ENCODE data around the gene CCDC83. TPM values are rescaled to one million over a fixed set of nuclear protein-coding genes. Genes with fewer than 3 reads are reported as not detected.

CCDC83 gene
- total RNA-seq, 4 donors from 2014 or later = not detected

GRCh38 chr11:85810521-85810870 lies 44.7 kb upstream of the CCDC83 start:
- no peak for DNase-seq (ENCODE audit: low spot score in 2 of 2)
- 5 to 7% methylated on average over 10 of the region's 10 CpGs for WGBS, 2 donors
- peak overlapping the region; percentile 22 for H3K4me3 ChIP-seq (ENCODE audit: low read depth, poor library complexity, severe bottlenecking)
- TF ChIP-seq CTCF (IDR thresholded peaks at IDR 0.05) = no peak
- TF ChIP-seq POLR2A (IDR thresholded peaks at IDR 0.05) = no peak
- intact Hi-C loops (cut with DNase I; ENCODE audit: low total_unique reads) = no loop called here

- peak within 1 kb of the TSS; percentile 22 for H3K4me3 ChIP-seq (ENCODE audit: low read depth, poor library complexity, severe bottlenecking)
- DNase-seq (ENCODE audit: low spot score in 2 of 2) = peak; percentile 37 to 89
- TF ChIP-seq CTCF (IDR thresholded peaks at IDR 0.05) = no peak
- WGBS, 2 donors = 1% methylated on average over 38 to 39 of the region's 72 CpGs
- intact Hi-C loops (cut with DNase I; ENCODE audit: low total_unique reads) = no loop called here
Observed at GRCh38 chr11:85810871-85811611, 44.1 kb upstream of the CCDC83 start, which contains the start of gene SYTL2. TSS of gene SYTL2 (minus strand) at chr11:85811141. CDS start at chr11:85757725, 53,416 bp downstream.

GRCh38 chr11:85811624-85812023 lies 43.6 kb upstream of the CCDC83 start:
- TF ChIP-seq CTCF (IDR thresholded peaks at IDR 0.05) = no peak
- TF ChIP-seq POLR2A (IDR thresholded peaks at IDR 0.05) = no peak
- 76 to 82% methylated on average over 13 of the region's 13 CpGs for WGBS, 2 donors
- intact Hi-C loops (cut with DNase I; ENCODE audit: low total_unique reads) = no loop called here
- DNase-seq (ENCODE audit: low spot score in 2 of 2) = no peak
- H3K4me3 ChIP-seq (ENCODE audit: low read depth, poor library complexity, severe bottlenecking) = no peak overlapping the region

- TF ChIP-seq CTCF (IDR thresholded peaks at IDR 0.05) = no peak
- no peak for TF ChIP-seq POLR2A (IDR thresholded peaks at IDR 0.05)
- WGBS, 2 donors = 75 to 81% methylated on average over 9 of the region's 9 CpGs
- no peak for DNase-seq (ENCODE audit: low spot score in 2 of 2)
- intact Hi-C loops (cut with DNase I; ENCODE audit: low total_unique reads) = no loop called here
- no peak overlapping the region for H3K4me3 ChIP-seq (ENCODE audit: low read depth, poor library complexity, severe bottlenecking)
Observed at GRCh38 chr11:85813721-85814120, 41.5 kb upstream of the CCDC83 start.

- WGBS, 2 donors = 78 to 80% methylated on average over 4 of the region's 4 CpGs
- intact Hi-C loops (cut with DNase I; ENCODE audit: low total_unique reads) = no loop called here
- TF ChIP-seq CTCF (IDR thresholded peaks at IDR 0.05) = no peak
- no peak for TF ChIP-seq POLR2A (IDR thresholded peaks at IDR 0.05)
Observed at GRCh38 chr11:85815186-85815931, 39.8 kb upstream of the CCDC83 start.

More at GRCh38 chr11:85815186-85815931, 39.8 kb upstream of the CCDC83 start:
- no peak overlapping the region for H3K4me3 ChIP-seq (ENCODE audit: low read depth, poor library complexity, severe bottlenecking)
- DNase-seq (ENCODE audit: low spot score in 2 of 2) = no peak

Data from lower leg skin (tissue), 4 donors.